GM12892 (cell line): Measurements from ENCODE around the gene PNPLA1.
A peak's percentile ranks its signal among the peaks of the same experiment; 100 is the strongest.
"Not testable (repeated sequence)": the region's sequence is repeated elsewhere in the genome, so short reads cannot be mapped to it uniquely, and the experiment has no call there.

ENCODE experiments used
- DNase-seq: peaks from one replicate; pipeline ENCODE4 v3.0.0; 2011; ENCODE audit not compliant: insufficient read length
- FAIRE-seq: peaks from 2 replicates; lab custom pipeline; 2011; peaks lifted over from hg19 to GRCh38; lab: Jason Lieb, UNC
- POLR2A ChIP-seq: IDR thresholded peaks from 2 replicates; pipeline ENCODE4 v1.6.1; 2011; ENCODE audit warnings: low read depth, low read length, control low read depth
- POLR2AphosphoS5 ChIP-seq: IDR thresholded peaks from 2 replicates; pipeline ENCODE4 v1.6.1; 2011; ENCODE audit warnings: low read depth, low read length, control low read depth
- TAF1 ChIP-seq: IDR thresholded peaks from 2 replicates; pipeline ENCODE4 v1.6.1; 2011; ENCODE audit warnings: low read depth, mild to moderate bottlenecking, control low read depth, low read length, borderline replicate concordance

Gene PNPLA1

GRCh38 chr6:36334832-36335459 lies 65.1 kb downstream of the PNPLA1 start:
- no peak for DNase-seq
- TF ChIP-seq TAF1 (no peak), POLR2AphosphoS5 (no peak), POLR2A (no peak)
- no peak for FAIRE-seq

GRCh38 chr6:36335465-36336207 lies 65.8 kb downstream of the PNPLA1 start:
- DNase-seq, result no peak
- TF ChIP-seq POLR2AphosphoS5 (no peak), TAF1 (no peak), POLR2A (no peak)
- FAIRE-seq, result no peak

GRCh38 chr6:36336208-36336710 lies 66.4 kb downstream of the PNPLA1 start:
- FAIRE-seq (no peak), DNase-seq (no peak)
- TF ChIP-seq TAF1, result no peak
- no peak for TF ChIP-seq POLR2A
- no peak for TF ChIP-seq POLR2AphosphoS5

GRCh38 chr6:36336779-36337241 lies 67.0 kb downstream of the PNPLA1 start, which contains the start of gene BNIP5:
TSS of gene BNIP5 (minus strand) at chr6:36336888. CDS start at chr6:36330690, 6,198 bp downstream.
- TF ChIP-seq POLR2A (no peak), POLR2AphosphoS5 (no peak), TAF1 (no peak)
- DNase-seq (no peak), FAIRE-seq (no peak)

- no peak for DNase-seq
- no peak for TF ChIP-seq POLR2A
- TF ChIP-seq POLR2AphosphoS5, result no peak
- TF ChIP-seq TAF1, result no peak
- no peak for FAIRE-seq
These were observed 68.0 kb downstream of the PNPLA1 start for GRCh38 chr6:36337814-36338213.

GRCh38 chr6:36338223-36338622 lies 68.4 kb downstream of the PNPLA1 start:
- not testable (repeated sequence) for DNase-seq, FAIRE-seq

- TF ChIP-seq POLR2AphosphoS5, result no peak
- FAIRE-seq, result no peak
These were observed 69.3 kb downstream of the PNPLA1 start for GRCh38 chr6:36339146-36339545.

GRCh38 chr6:36340306-36340617 lies 70.4 kb downstream of the PNPLA1 start:
- FAIRE-seq (no peak), DNase-seq (no peak)
- TF ChIP-seq POLR2AphosphoS5 (no peak), TAF1 (no peak), POLR2A (no peak)

More at GRCh38 chr6:36339146-36339545, 69.3 kb downstream of the PNPLA1 start:
- DNase-seq, result no peak

- no peak for TF ChIP-seq POLR2A
- DNase-seq (peak; percentile 61), FAIRE-seq (peak; percentile 88)
These were observed 71.0 kb downstream of the PNPLA1 start for GRCh38 chr6:36340618-36341454.

- no peak for TF ChIP-seq POLR2AphosphoS5
- no peak for TF ChIP-seq POLR2A
- no peak for TF ChIP-seq TAF1
- no peak for DNase-seq
- FAIRE-seq, result no peak
These were observed 73.3 kb downstream of the PNPLA1 start for GRCh38 chr6:36343109-36343680.

GRCh38 chr6:36345681-36346466 lies 76.0 kb downstream of the PNPLA1 start:
- no peak for TF ChIP-seq POLR2A
- TF ChIP-seq POLR2AphosphoS5, result no peak
- no peak for TF ChIP-seq TAF1
- FAIRE-seq (no peak), DNase-seq (no peak)
